Astrocyte (in vitro differentiated cells and primary cell): Measurements from ENCODE around the gene MTHFD1.

Experiments
- CTCF ChIP-seq: IDR thresholded peaks from 2 replicates; pipeline ENCODE4 v1.5.1; 2011; ENCODE audit warnings: low read depth, mild to moderate bottlenecking, inconsistent platforms, low read length, moderate library complexity; ENCODE audit not compliant: insufficient read depth
- EZH2 ChIP-seq: IDR thresholded peaks from 2 replicates; pipeline ENCODE4 v1.6.1; 2012; ENCODE audit warnings: mild to moderate bottlenecking, low read length, inconsistent platforms; ENCODE audit not compliant: insufficient read depth

DNA sequence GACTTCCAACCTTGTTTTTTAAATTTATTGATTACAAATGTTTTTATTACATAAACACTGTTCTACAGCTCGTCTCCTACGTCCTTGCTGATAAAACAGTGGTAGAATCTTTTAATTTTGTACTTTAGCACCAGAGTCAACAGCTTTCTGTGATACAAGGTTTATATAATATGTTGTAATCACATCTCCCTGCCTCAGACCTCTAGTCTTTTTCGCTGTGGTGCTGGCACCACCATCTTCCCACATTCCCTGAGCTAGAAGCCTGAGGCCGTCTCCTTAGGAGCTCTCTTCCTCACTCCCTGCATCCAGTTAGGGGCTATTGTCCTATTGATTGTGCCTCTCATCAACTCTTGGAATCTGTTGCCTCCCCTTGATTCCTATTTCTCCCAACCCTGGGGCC, 17.1 kb downstream of the MTHFD1 start:
- no peak for TF ChIP-seq CTCF
- TF ChIP-seq EZH2 = no peak
